GM19043 (cell line): ENCODE measurements around the gene TLE7.

Source experiments
- ATAC-seq: cut with Tn5 transposase; IDR thresholded peaks from one replicate; pipeline ENCODE4 v1.9.1; 2021; ENCODE audit warnings: low read depth; ENCODE audit not compliant: unreplicated experiment

The TLE7 gene

GRCh38 chr16:71453036-71453435 lies 11.2 kb upstream of the TLE7 start:
- ATAC-seq: no peak

GRCh38 chr16:71449020-71449419 lies 7.2 kb upstream of the TLE7 start:
- no peak for ATAC-seq

GRCh38 chr16:71448274-71448866 lies 6.5 kb upstream of the TLE7 start:
- no peak for ATAC-seq

GRCh38 chr16:71443714-71444113 lies 1.9 kb upstream of the TLE7 start:
- ATAC-seq: no peak

- ATAC-seq: no peak
Measured at GRCh38 chr16:71441348-71442050, 355 bp downstream of the TLE7 start.

- ATAC-seq: no peak
Measured at GRCh38 chr16:71440669-71441347, 1.0 kb downstream of the TLE7 start.

GRCh38 chr16:71439523-71439922 lies 2.3 kb downstream of the TLE7 start:
- ATAC-seq: no peak

GRCh38 chr16:71436473-71436872 lies 5.4 kb downstream of the TLE7 start:
- no peak for ATAC-seq

- no peak for ATAC-seq
Measured at GRCh38 chr16:71432906-71433305, 8.9 kb downstream of the TLE7 start.

- ATAC-seq: no peak
Measured at GRCh38 chr16:71431991-71432390, 9.9 kb downstream of the TLE7 start.

- no peak for ATAC-seq
Measured at GRCh38 chr16:71431176-71431575, 10.7 kb downstream of the TLE7 start.

GRCh38 chr16:71430744-71431143 lies 11.1 kb downstream of the TLE7 start:
- ATAC-seq: no peak

- no peak for ATAC-seq
Measured at GRCh38 chr16:71429581-71429980, 12.3 kb downstream of the TLE7 start.

- ATAC-seq: no peak
Measured at GRCh38 chr16:71428883-71429282, 13.0 kb downstream of the TLE7 start.

GRCh38 chr16:71428385-71428784 lies 13.5 kb downstream of the TLE7 start:
- ATAC-seq: no peak

GRCh38 chr16:71426880-71427615 lies 14.8 kb downstream of the TLE7 start:
- no peak for ATAC-seq

- ATAC-seq: no peak
Measured at GRCh38 chr16:71426069-71426879, 15.6 kb downstream of the TLE7 start.

- no peak for ATAC-seq
Measured at GRCh38 chr16:71425746-71426068, 16.1 kb downstream of the TLE7 start.

- no peak for ATAC-seq
Measured at GRCh38 chr16:71424626-71425025, 17.2 kb downstream of the TLE7 start.

- ATAC-seq: no peak
Measured at GRCh38 chr16:71423865-71424264, 18.0 kb downstream of the TLE7 start.

- no peak for ATAC-seq
Measured at GRCh38 chr16:71423016-71423415, 18.8 kb downstream of the TLE7 start.
